Ovary (tissue), 9 donors: Measurements from ENCODE around the gene MCTP1. TPM values are rescaled to one million over a fixed set of nuclear protein-coding genes. Genes with fewer than 3 reads are reported as not detected.
A peak's percentile ranks its signal among the peaks of the same experiment; 100 is the strongest.

Source experiments
- DNase-seq, 5 donors: peaks; one replicate each; pipeline ENCODE4 v3.0.0-alpha.2; 2019 to 2020
- H3K27ac ChIP-seq, 2 donors: fragments of 200-600 bp; one replicate each; pipeline versions ENCODE4 v1.5.1 to v1.8.0; 2019 to 2022
- H3K27me3 ChIP-seq: fragments of 200-600 bp; one replicate; pipeline ENCODE4 v1.8.0; 2022
- H3K36me3 ChIP-seq: fragments of 200-600 bp; sonication (generic); one replicate; pipeline ENCODE4 v1.5.1; 2019
- H3K4me1 ChIP-seq: one replicate; pipeline ENCODE4 v1.8.1; 2013; ENCODE audit warnings: mild to moderate bottlenecking, moderate library complexity; ENCODE audit not compliant: insufficient read depth
- H3K4me3 ChIP-seq: fragments of 200-600 bp; sonication (generic); one replicate; pipeline ENCODE4 v1.5.1; 2017
- H3K9me3 ChIP-seq, 2 donors: fragments of 200-600 bp in 1 of 2; sonication (generic) in 1 of 2; one replicate each; pipeline versions ENCODE4 v1.5.1 to v1.8.1; 2013 to 2019; ENCODE audit warnings: mild to moderate bottlenecking in 1 of 2, moderate library complexity in 1 of 2
- CTCF ChIP-seq, 3 donors: fragments of 450-650 bp in 2 of 3; fragments of 200-600 bp in 1 of 3; IDR thresholded peaks; one replicate each; pipeline versions ENCODE4 v1.5.1 to v1.8.0; 2016 to 2022; ENCODE audit warnings: antibody characterized with exemption in 3 of 3, mild to moderate bottlenecking in 1 of 3
- EP300 ChIP-seq: sonication (generic); formaldehyde crosslinking; IDR thresholded peaks from one replicate; pipeline ENCODE4 v1.6.1; 2017; ENCODE audit warnings: antibody characterized with exemption
- POLR2A ChIP-seq: fragments of 450-650 bp; IDR thresholded peaks from one replicate; pipeline ENCODE4 v1.6.1; 2017; ENCODE audit warnings: antibody characterized with exemption, mild to moderate bottlenecking, moderate library complexity
- WGBS, 3 donors: extraction: QIAGEN DNeasy Blood & Tissue Kit in 1 of 3; methylation state at CpG; one replicate each; pipeline versions ENCODE4 v1.1.5 to v1.1.7; 2013 to 2017; 5-methylcytosine and 5-hydroxymethylcytosine counted together
- intact Hi-C, 4 donors: fragments of 100-400 bp; cut with DNase I; formaldehyde crosslinking; loops; one replicate each; pipeline versions ENCODE4 v1.11.0 to v1.15.1; 2022 to 2023
- polyA plus RNA-seq, 2 donors: library from polyadenylated mRNA; stranded (reverse); fragments of 200-250 nt in 1 of 2; fragments of 350-450 nt in 1 of 2; fragmentation: Illumina TruSeq in 1 of 2; extraction: RNeasy Lipid Tissue Mini Kit (QIAGEN cat#74804) in 1 of 2; gene quantifications; one replicate each; pipeline ENCODE4 v1.2.3, GENCODE V29; 2013 to 2014
- total RNA-seq, 7 donors: library from RNA; depleted of rRNA in 2 of 7; stranded (reverse); fragments of >200 nt in 2 of 7; fragmentation: NEBNext Ultra II Directional in 3 of 7; extraction: Animal tissue kit (Norgen Biotek cat#: 25700) in 3 of 7; gene quantifications; one replicate each; pipeline versions ENCODE4 v1.1.0 to v1.2.4, GENCODE V29; 2016 to 2023
- donor health status: DM: no; HTN: no; CAD: no; lungs with moderate emphysema.
- donor health status: DM: no; HTN: no; CAD: no.
- donor health status: Bipolar disorder and iron deficiency.
- donor health status: DM: yes; HTN: yes; CAD: no.
- donor health status: DM: no; HTN: no; CAD: no.
- donor health status: DM: yes; HTN: yes; CAD: no.

The MCTP1 gene
- total and polyA plus RNA-seq, 9 donors, result 1.7 to 11.4 (median 5.0) TPM

- Histone ChIP-seq H3K4me1 (no peaks in the 10 kb centered on the region), H3K27ac (no peak overlapping the region), H3K9me3 (no peaks in the 10 kb centered on the region), H3K4me3 (no peak overlapping the region), H3K27me3 (no peaks in the 10 kb centered on the region), H3K36me3 (no peaks in the 10 kb centered on the region)
- no peak for DNase-seq
- intact Hi-C loops, result no loop called here
- TF ChIP-seq EP300 (no peak), POLR2A (no peak), CTCF (IDR thresholded peaks at IDR 0.05) (no peak)
- WGBS, 3 donors, result 27 to 34% (median 32%) methylated on average over 3 of the region's 3 CpGs
Measured at GRCh38 chr5:95081982-95082381, 202.9 kb downstream of the MCTP1 start.

- intact Hi-C loops, result no loop called here
- no peak for DNase-seq
- no peaks in the 10 kb centered on the region for H3K9me3 ChIP-seq
Measured at GRCh38 chr5:95081500-95081960, 203.4 kb downstream of the MCTP1 start.

GRCh38 chr5:95080441-95080840 is 204.5 kb downstream of the MCTP1 start:
- no peak for TF ChIP-seq POLR2A
- TF ChIP-seq EP300, result no peak
- no peak for TF ChIP-seq CTCF (IDR thresholded peaks at IDR 0.05)
- Histone ChIP-seq H3K27ac (no peak overlapping the region), H3K36me3 (no peaks in the 10 kb centered on the region), H3K4me3 (peak overlapping the region; percentile 5), H3K4me1 (no peaks in the 10 kb centered on the region), H3K9me3 (no peaks in the 10 kb centered on the region), H3K27me3 (no peaks in the 10 kb centered on the region)
- 75 to 78% (median 76%) methylated on average over 4 of the region's 4 CpGs for WGBS, 3 donors
- no peak for DNase-seq
- intact Hi-C loops, result no loop called here

More at GRCh38 chr5:95081500-95081960, 203.4 kb downstream of the MCTP1 start:
- Histone ChIP-seq H3K36me3 (no peaks in the 10 kb centered on the region), H3K27me3 (no peaks in the 10 kb centered on the region), H3K27ac (no peak overlapping the region), H3K4me1 (no peaks in the 10 kb centered on the region), H3K4me3 (peak overlapping the region; percentile 15)
- TF ChIP-seq EP300 (no peak), POLR2A (no peak), CTCF (IDR thresholded peaks at IDR 0.05) (no peak)
- 4 to 13% (median 12%) methylated on average over 5 of the region's 5 CpGs for WGBS, 3 donors

GRCh38 chr5:95080030-95080429 is 204.9 kb downstream of the MCTP1 start:
- Histone ChIP-seq H3K9me3 (no peaks in the 10 kb centered on the region), H3K36me3 (no peaks in the 10 kb centered on the region), H3K4me3 (no peak overlapping the region), H3K27me3 (no peaks in the 10 kb centered on the region), H3K27ac (no peak overlapping the region), H3K4me1 (no peaks in the 10 kb centered on the region)
- DNase-seq, result no peak
- intact Hi-C loops, result no loop called here
- TF ChIP-seq POLR2A (no peak), CTCF (IDR thresholded peaks at IDR 0.05) (no peak)

- Histone ChIP-seq H3K9me3 (no peaks in the 10 kb centered on the region), H3K4me1 (no peaks in the 10 kb centered on the region), H3K27ac (no peak overlapping the region), H3K36me3 (no peaks in the 10 kb centered on the region), H3K4me3 (no peak overlapping the region), H3K27me3 (no peaks in the 10 kb centered on the region)
- TF ChIP-seq EP300 (no peak), CTCF (IDR thresholded peaks at IDR 0.05) (no peak), POLR2A (no peak)
- intact Hi-C loops, result no loop called here
- DNase-seq, result no peak
- WGBS, 3 donors, result 91 to 97% (median 96%) methylated on average over 2 of the region's 2 CpGs
Measured at GRCh38 chr5:95078868-95079267, 206.0 kb downstream of the MCTP1 start.
